Stimulated activated CD8-positive, alpha-beta memory T cell treated with anti-CD3 and anti-CD28 coated beads, Interleukin-12 subunit alpha, Interleukin-12 subunit beta, amount 100 ng/mL, for 1 hour (primary cell): ENCODE measurements around the gene RPGRIP1.
"Not testable (repeated sequence)": the region's sequence is repeated elsewhere in the genome, so short reads cannot be mapped to it uniquely, and the experiment has no call there.

Experiments
- DNase-seq: peaks from one replicate; pipeline ENCODE4 v3.0.0-alpha.2; 2020; ENCODE audit warnings: low read depth

RPGRIP1 gene

GRCh38 chr14:21258889-21259787, 20.7 kb upstream of the RPGRIP1 start:
- no peak for DNase-seq

- DNase-seq, result no peak
Measured at GRCh38 chr14:21261824-21262223, 18.1 kb upstream of the RPGRIP1 start.

DNA sequence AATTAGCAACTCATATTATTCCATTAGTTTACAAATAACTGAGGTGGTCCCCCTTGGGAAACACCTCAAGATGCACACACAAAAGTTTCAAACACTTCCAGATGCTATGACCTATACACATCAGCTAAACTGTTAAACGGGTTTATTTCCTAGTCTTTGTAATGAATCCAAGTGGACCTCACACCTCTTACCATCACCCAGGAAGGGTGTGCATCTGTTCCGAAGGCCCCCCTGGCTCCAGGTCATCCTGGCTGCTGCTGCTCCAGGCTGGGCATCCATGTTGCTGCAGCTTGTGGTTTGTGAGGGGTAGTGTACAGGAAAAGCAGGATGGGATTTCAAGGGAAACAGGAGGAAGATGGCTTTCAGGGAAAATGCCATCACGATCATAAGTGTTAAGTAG, 17.5 kb upstream of the RPGRIP1 start:
- DNase-seq, result no peak

- DNase-seq, result no peak
Measured at GRCh38 chr14:21263284-21264024, 16.4 kb upstream of the RPGRIP1 start.

DNA sequence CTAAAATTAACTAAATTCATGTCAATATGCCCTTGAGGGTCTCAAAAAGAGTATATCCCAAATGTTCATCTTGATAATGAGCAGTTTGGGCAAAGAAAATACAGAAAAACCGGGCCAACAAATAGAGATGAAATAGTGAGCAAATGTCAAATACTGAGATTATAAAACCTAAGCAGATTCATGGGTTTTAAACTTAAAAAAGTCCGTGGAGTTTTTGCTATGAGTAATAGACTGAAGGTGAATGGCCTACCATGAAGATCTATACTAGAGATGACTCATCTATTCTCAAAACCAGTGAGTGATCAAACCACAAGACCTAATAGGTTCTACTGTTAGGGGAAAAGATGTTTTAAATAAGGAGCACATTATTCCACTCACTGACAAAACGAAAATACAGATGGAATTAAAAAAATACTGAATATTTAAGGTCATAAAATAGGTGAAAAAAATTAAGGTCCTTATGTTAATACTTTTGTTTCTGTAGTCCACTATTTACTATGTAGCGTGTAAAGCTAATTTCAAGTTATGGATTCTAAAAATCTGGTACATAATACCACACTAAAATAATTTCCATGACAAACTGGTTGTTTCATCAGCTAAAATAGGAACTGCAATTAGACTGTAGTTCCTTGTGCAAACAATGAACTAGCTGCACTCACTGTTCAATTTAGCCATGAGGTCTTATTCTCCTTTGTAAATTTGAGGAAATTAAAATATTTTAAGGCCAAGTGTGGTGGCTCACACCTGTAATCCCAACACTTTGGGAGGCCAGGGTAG, 15.7 kb upstream of the RPGRIP1 start:
- no peak for DNase-seq

DNA sequence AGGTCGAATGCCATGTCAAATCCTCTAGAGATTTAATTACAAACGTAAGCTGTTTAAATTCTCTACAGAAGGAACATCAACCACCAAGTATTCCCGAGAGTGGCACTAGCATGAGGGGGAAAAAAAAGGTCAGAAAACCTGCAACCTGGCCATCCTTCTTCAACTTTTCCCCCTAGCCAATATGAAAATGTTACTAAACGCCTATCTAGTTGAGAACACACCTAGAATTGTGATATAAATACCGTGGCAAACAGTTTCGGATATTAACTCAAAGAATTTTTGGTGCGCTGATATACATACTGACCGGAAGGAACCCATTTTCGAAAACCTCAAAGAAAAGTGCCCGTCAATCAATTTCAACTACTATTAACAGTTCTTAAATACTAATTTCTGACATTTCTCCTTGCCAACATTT, 12.4 kb upstream of the RPGRIP1 start:
- no peak for DNase-seq

GRCh38 chr14:21267886-21268616, 11.8 kb upstream of the RPGRIP1 start:
- no peak for DNase-seq

- no peak for DNase-seq
Measured at GRCh38 chr14:21268617-21269251, 11.1 kb upstream of the RPGRIP1 start.

- DNase-seq, result peak; percentile 100
Measured at GRCh38 chr14:21269252-21270046, 10.4 kb upstream of the RPGRIP1 start, which contains the start of gene HNRNPC. TSS of gene HNRNPC (minus strand) at chr14:21269442. CDS start at chr14:21234193, 35,249 bp downstream.

- not testable (repeated sequence) for DNase-seq
Measured at GRCh38 chr14:21272661-21273060, 7.2 kb upstream of the RPGRIP1 start.

- no peak for DNase-seq
Measured at GRCh38 chr14:21275261-21275858, 4.5 kb upstream of the RPGRIP1 start.

- no peak for DNase-seq
Measured at GRCh38 chr14:21278632-21279031, 1.3 kb upstream of the RPGRIP1 start.

DNA sequence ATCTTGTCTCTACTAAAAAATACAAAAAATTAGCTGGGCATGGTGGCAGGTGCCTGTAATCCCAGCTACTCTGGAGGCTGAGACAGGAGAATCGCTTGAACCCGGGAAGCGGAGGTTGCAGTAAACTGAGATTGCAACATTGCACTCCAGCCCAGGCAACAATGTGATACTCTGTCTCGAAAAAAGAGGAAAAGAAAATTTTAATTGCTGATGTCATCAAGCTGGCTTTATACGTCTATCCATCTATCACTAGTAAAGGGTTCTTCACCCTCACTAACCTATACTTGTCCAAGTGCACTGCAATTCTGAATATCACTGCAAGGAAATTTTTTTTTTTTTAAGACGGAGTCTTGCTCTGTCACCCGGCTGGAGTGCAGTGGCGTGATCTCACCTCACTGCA, 2.0 kb downstream of the RPGRIP1 start:
- not testable (repeated sequence) for DNase-seq

- DNase-seq, result not testable (repeated sequence)
Measured at GRCh38 chr14:21286516-21286915, 6.6 kb downstream of the RPGRIP1 start.

DNA sequence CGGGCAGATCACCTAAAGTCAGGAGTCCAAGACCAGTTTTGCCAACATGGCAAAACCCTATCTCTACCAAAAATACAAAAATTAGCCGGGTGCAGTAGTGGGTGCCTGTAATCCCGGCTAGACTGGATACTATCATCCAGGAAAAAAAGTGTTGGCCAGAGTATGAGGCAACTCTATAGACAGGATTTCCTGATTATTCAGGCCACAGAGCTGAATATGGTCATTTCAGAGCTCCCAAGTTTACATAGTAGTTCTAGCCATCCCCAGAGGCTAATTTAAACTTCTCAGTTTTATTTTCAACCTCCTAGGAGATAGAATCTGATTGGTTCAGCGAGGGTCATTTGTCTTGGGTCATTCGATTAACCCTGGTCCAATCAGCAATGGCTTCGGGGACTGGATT, 7.3 kb downstream of the RPGRIP1 start:
- DNase-seq, result no peak

- not testable (repeated sequence) for DNase-seq
Measured at GRCh38 chr14:21294026-21294425, 14.1 kb downstream of the RPGRIP1 start.

DNA sequence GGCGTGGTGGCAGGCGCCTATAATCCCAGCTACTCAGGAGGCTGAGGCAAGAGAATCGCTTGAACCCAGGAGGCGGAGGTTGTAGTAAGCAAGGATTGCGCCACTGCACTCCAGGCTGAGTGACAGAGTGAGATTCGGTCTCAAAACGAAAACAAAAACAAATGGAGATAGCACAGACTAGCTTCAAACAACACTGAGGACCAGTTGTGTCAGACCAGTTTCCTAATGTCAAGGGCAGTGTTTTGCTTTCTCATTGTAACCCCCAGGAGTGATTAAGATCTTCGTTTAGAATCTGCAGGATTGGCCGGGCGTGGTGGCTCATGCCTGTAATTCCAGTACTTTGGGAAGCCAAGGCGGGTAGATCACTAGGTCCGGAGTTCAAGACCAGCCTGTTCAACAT, 18.5 kb downstream of the RPGRIP1 start:
- DNase-seq, result no peak

DNA sequence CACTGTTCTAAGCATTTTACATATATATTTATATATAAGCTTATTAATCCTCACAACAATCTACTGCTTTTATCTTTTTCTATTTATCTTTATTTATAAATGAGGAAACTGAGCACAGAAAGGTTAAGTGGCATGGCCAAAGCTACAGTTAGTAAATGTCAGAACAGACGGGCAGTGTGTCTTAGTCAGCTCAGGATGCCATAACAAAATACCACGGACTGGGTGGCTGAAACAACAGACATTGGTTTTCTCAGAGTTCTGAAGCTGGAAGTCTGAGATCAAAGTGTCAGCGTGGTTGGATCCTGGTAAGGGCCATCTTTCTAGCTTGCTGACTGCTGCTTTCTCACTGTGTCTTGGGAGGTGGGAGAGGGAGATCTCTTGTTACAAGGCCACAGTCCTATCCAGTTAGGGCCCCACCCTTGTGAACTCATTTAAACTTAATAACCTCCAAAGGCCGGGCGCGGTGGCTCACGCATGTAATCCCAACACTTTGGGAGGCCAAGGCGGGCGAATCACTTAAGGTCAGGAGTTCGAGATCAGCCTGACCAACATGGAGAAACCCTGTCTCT, 19.8 kb downstream of the RPGRIP1 start:
- no peak for DNase-seq

DNA sequence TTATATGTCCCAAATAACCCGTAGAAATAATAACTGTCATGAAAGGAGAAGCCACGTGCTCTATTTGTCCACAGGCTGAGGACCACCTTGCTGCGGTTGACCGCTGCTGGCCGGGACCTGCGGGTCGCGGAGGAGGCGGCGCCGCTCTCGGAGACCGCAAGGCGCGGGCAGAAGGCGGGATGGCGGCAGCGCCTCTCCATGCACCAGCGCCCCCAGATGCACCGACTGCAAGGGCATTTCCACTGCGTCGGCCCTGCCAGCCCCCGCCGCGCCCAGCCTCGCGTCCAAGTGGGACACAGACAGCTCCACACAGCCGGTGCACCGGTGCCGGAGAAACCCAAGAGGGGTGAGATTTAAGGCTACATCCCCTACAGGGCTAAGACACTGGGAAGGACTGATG, 21.0 kb downstream of the RPGRIP1 start:
- no peak for DNase-seq
